Glomerular visceral epithelial cell (primary cell): ENCODE results near the gene ZNF891.

ENCODE experiments used
- DNase-seq: peaks from one replicate; pipeline ENCODE4 v3.0.0-alpha.2; 2016; ENCODE audit errors: extremely low spot score

The ZNF891 gene

DNA sequence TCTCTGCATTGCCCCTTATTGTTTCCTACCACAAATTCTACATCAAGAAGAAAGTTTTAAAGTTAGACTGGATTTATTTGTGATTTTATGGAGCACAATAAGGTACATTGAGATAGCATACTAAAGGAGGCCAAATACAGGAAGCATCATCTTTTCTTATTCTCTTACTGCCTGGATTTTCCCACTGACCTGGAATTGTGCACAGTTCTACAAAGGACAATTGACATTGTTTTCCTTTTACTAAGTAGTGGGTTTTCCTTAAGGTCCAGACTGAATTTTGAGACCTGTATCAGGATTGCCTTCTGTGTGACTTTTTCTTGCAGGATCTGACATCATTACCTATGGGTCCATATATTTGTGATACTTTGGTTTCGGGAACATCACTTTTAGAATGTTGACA, 68.1 kb downstream of the ZNF891 start:
- DNase-seq: no peak

- no peak for DNase-seq
Observed at GRCh38 chr12:133058203-133059113, 71.6 kb downstream of the ZNF891 start.

- DNase-seq: no peak
Observed at GRCh38 chr12:133057446-133057845, 72.6 kb downstream of the ZNF891 start.
